GM12873 (cell line): ENCODE results near the gene B3GNT3.
A peak's percentile ranks its signal among the peaks of the same experiment; 100 is the strongest.

Experiments used
- TF ChIP-seq, protein P1 (sequence below): IDR thresholded peaks from 2 replicates; pipeline ENCODE4 v1.5.1; 2012; ENCODE audit warnings: low read depth, mild to moderate bottlenecking, moderate library complexity, low read length, control low read depth; ENCODE audit not compliant: insufficient read depth; ENCODE audit errors: missing control alignments

The B3GNT3 gene

DNA sequence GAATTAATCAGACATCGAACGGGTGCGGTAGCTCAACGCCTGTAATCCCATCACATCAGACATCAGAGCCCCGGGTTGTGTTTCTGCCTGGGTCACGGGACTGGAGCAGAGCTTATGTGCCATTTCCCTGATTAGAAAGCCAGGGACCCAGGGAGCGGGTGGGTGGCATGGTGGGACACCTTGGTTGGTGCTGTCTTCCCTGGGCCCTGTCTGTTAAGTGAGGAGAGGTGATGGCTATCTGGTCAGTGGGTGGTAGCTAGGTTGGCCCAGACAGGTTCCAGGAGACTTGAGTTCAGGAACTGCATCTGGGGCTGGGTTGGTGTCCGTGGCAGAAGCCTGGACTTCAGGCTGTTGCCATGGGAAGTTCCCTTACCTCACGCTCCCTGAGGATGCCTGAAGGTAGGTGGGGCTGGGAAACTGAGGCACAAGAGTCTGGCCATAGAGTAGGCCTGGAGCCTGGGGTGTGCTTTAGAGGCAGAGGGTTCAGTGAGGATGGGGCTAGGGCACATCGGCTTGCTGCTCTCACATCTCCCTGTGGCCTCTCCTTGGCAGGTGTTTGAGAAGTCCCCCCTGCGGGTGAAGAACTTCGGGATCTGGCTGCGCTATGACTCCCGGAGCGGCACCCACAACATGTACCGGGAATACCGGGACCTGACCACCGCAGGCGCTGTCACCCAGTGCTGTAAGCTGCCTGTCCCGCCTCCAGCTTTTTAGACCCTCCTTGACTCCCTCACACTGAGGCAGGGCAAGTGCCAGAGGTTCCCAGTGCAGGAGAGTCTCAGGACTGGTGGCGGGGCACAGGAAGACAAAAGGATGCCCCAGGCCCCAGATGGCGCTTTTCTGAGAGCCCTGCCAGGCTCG is 66.8 kb downstream of the B3GNT3 start:
- TF ChIP-seq, protein P1, sequence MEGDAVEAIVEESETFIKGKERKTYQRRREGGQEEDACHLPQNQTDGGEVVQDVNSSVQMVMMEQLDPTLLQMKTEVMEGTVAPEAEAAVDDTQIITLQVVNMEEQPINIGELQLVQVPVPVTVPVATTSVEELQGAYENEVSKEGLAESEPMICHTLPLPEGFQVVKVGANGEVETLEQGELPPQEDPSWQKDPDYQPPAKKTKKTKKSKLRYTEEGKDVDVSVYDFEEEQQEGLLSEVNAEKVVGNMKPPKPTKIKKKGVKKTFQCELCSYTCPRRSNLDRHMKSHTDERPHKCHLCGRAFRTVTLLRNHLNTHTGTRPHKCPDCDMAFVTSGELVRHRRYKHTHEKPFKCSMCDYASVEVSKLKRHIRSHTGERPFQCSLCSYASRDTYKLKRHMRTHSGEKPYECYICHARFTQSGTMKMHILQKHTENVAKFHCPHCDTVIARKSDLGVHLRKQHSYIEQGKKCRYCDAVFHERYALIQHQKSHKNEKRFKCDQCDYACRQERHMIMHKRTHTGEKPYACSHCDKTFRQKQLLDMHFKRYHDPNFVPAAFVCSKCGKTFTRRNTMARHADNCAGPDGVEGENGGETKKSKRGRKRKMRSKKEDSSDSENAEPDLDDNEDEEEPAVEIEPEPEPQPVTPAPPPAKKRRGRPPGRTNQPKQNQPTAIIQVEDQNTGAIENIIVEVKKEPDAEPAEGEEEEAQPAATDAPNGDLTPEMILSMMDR, result no peak

DNA sequence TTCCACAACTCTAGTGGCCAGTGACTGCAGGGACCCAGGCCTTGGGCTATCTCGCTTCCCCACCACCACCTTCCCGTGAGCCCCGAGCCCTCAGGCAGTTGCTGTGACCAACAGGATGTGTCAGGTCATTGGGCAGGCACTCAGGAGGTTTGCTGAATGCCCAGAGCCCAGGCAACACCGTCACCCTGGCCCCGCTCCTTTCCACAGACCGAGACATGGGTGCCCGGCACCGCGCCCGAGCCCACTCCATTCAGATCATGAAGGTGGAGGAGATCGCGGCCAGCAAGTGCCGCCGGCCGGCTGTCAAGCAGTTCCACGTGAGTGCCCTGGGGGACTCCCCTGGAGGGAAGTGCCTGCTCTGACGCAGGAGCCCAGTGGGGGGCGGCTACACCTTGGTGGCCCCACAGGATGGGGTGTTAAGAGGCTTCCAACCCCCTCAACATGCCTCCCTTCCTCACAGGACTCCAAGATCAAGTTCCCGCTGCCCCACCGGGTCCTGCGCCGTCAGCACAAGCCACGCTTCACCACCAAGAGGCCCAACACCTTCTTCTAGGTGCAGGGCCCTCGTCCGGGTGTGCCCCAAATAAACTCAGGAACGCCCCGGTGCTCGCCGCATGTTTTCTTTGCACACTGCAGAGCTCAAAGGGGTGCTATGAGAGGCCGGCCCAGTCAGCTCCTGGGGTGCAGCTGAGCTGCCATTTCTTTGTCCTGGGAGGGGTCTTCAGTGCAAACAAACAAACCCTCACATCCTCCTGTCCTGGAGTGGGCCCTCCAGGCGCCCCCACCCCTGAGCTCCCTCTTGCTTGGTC is 68.0 kb downstream of the B3GNT3 start:
- TF ChIP-seq, protein P1, result peak; percentile 2
